A549 (cell line): ENCODE measurements around the gene SUN1. TPM values are rescaled to one million over a fixed set of nuclear protein-coding genes. Genes with fewer than 3 reads are reported as not detected.

Experiments
- ATAC-seq, 2 experiments: fragments of 200-7000 bp in 1 of 2; fragments of >200 bp in 1 of 2; cut with Nextera tagmentation in 1 of 2; cut with Tn5 transposase in 1 of 2; 3 replicates each; pipeline versions ENCODE4 v1.8.0 to v1.9.1; 2018 to 2020; ENCODE audit warnings: mild to moderate bottlenecking in 1 of 2, moderate library complexity in 1 of 2
- CTCF ChIA-PET: fragments of 300-600 bp; sonication (Branson Sonifier 250); formaldehyde crosslinking; extraction: SDS; loops from one replicate; lab custom pipeline; 2021; ENCODE audit warnings: antibody characterized with exemption, inconsistent platforms; lab: Yijun Ruan, JAX
- POLR2A ChIA-PET: fragments of 350-600 bp; formaldehyde crosslinking; extraction: SDS; loops from one replicate; lab custom pipeline; 2021; ENCODE audit warnings: antibody characterized with exemption, inconsistent platforms; lab: Yijun Ruan, JAX
- DNase-seq, 2 experiments: peaks; one replicate each; pipeline versions ENCODE4 v3.0.0 to v3.0.0-alpha.2; 2011 to 2016; ENCODE audit warnings: low read depth in 1 of 2, low spot score in 1 of 2
- FAIRE-seq: peaks from 2 replicates; lab custom pipeline; 2011; peaks lifted over from hg19 to GRCh38; lab: Jason Lieb, UNC
- H3K27ac ChIP-seq, 2 experiments: fragments of >200 bp; sonication (Bioruptor Twin); formaldehyde crosslinking; 3 replicates each; pipeline ENCODE4 v1.5.1; 2016 to 2017
- H3K4me1 ChIP-seq: fragments of >200 bp; sonication (Bioruptor Twin); formaldehyde crosslinking; 3 replicates; pipeline ENCODE4 v1.6.1; 2016
- H3K4me2 ChIP-seq: fragments of >200 bp; sonication (Bioruptor Twin); formaldehyde crosslinking; 3 replicates; pipeline ENCODE4 v1.6.1; 2016
- H3K4me3 ChIP-seq: fragments of >200 bp; sonication (Bioruptor Twin); formaldehyde crosslinking; 3 replicates; pipeline ENCODE4 v1.5.1; 2016
- H3K9me3 ChIP-seq: fragments of >200 bp; sonication (Bioruptor Twin); formaldehyde crosslinking; 3 replicates; pipeline ENCODE4 v1.6.1; 2016
- CBX8 ChIP-seq: fragments of 200-600 bp; sonication (generic); IDR thresholded peaks from 2 replicates; pipeline ENCODE4 v1.6.1; 2016
- CEBPB ChIP-seq, 2 experiments: fragments of >200 bp in 1 of 2; sonication (Bioruptor Twin) in 1 of 2; formaldehyde crosslinking in 1 of 2; IDR thresholded peaks; 2 replicates each; pipeline ENCODE4 v1.6.1; 2012 to 2016
- CHD2 ChIP-seq: fragments of 150-350 bp; IDR thresholded peaks from 2 replicates; pipeline ENCODE4 v1.6.1; 2014; ENCODE audit warnings: low read length; ENCODE audit not compliant: partially characterized antibody
- CHD4 ChIP-seq: fragments of 200-600 bp; sonication (generic); IDR thresholded peaks from 2 replicates; pipeline ENCODE4 v1.6.1; 2016; ENCODE audit warnings: antibody characterized with exemption, mild to moderate bottlenecking, borderline replicate concordance
- ELK1 ChIP-seq: fragments of 150-350 bp; IDR thresholded peaks from 2 replicates; pipeline ENCODE4 v1.6.1; 2014; ENCODE audit warnings: low read depth, mild to moderate bottlenecking, low read length
- FOSB ChIP-seq: fragments of 250-450 bp; sonication (Bioruptor Pico); IDR thresholded peaks from 2 replicates; pipeline ENCODE4 v1.5.0; 2020; ENCODE audit warnings: mild to moderate bottlenecking, moderate library complexity
- HOXB5 ChIP-seq: fragments of 250-450 bp; sonication (Bioruptor Pico); IDR thresholded peaks from 2 replicates; pipeline ENCODE4 v1.5.0; 2020; ENCODE audit warnings: mild to moderate bottlenecking, moderate library complexity
- JUN ChIP-seq, 2 experiments: fragments of >200 bp; sonication (Bioruptor Twin); formaldehyde crosslinking; IDR thresholded peaks; 2 replicates in 1 of 2; 3 replicates in 1 of 2; pipeline ENCODE4 v1.6.1; 2016 to 2017
- KDM1A ChIP-seq: fragments of 200-600 bp; sonication (generic); IDR thresholded peaks from 2 replicates; pipeline ENCODE4 v1.6.1; 2016; ENCODE audit warnings: low read depth, mild to moderate bottlenecking
- MAZ ChIP-seq: fragments of 150-350 bp; IDR thresholded peaks from 2 replicates; pipeline ENCODE4 v1.6.1; 2014; ENCODE audit warnings: antibody characterized with exemption, low read depth, low read length, borderline replicate concordance
- MYC ChIP-seq: IDR thresholded peaks from 2 replicates; pipeline ENCODE4 v1.6.1; 2012; ENCODE audit warnings: mild to moderate bottlenecking, inconsistent platforms, low read length, improper control_type of control experiment, borderline replicate concordance
- PHF8 ChIP-seq: fragments of 200-600 bp; sonication (generic); IDR thresholded peaks from 2 replicates; pipeline ENCODE4 v1.6.1; 2016; ENCODE audit warnings: low read depth, mild to moderate bottlenecking, antibody characterized with exemption, moderate library complexity, borderline replicate concordance
- RFX5 ChIP-seq: fragments of 450-650 bp; IDR thresholded peaks from 2 replicates; pipeline ENCODE4 v1.7.1; 2014; ENCODE audit warnings: antibody characterized with exemption, mild to moderate bottlenecking, moderate library complexity
- SMC3 ChIP-seq: fragments of >200 bp; sonication (Bioruptor Twin); formaldehyde crosslinking; IDR thresholded peaks from 3 replicates; pipeline ENCODE4 v1.6.1; 2018; ENCODE audit warnings: inconsistent platforms
- SREBF2 ChIP-seq: fragments of 450-650 bp; IDR thresholded peaks from 2 replicates; pipeline ENCODE4 v1.6.1; 2014; ENCODE audit warnings: mild to moderate bottlenecking, moderate library complexity
- USF2 ChIP-seq: fragments of 450-650 bp; IDR thresholded peaks from 2 replicates; pipeline ENCODE4 v1.6.1; 2014; ENCODE audit warnings: antibody characterized with exemption
- ZFP36 ChIP-seq: fragments of 450-650 bp; IDR thresholded peaks from 2 replicates; pipeline ENCODE4 v1.6.1; 2014; ENCODE audit warnings: borderline replicate concordance; ENCODE audit not compliant: partially characterized antibody
- WGBS: methylation state at CpG from one replicate; pipeline ENCODE4 v1.1.6; 2017; ENCODE audit errors: missing lambda C conversion rate; 5-methylcytosine and 5-hydroxymethylcytosine counted together
- polyA plus RNA-seq, 4 experiments: library from polyadenylated mRNA; depleted of rRNA in 3 of 4; stranded (reverse); fragments of >200 nt; fragmentation: RNase III in 1 of 4; extraction: RNeasy Plus Mini Kit Qiagen cat#74134 plus additional on column Dnase treatment in 1 of 4; gene quantifications; 2 replicates in 3 of 4; 3 replicates in 1 of 4; pipeline ENCODE4 v1.2.3, GENCODE V29; 2011 to 2017
- TF ChIP-seq, protein P1 (sequence below): fragments of >200 bp; sonication (Bioruptor Twin); formaldehyde crosslinking; IDR thresholded peaks from 3 replicates; pipeline ENCODE4 v1.6.1; 2016
- TF ChIP-seq, protein P2 (sequence below): IDR thresholded peaks from 2 replicates; pipeline ENCODE4 v1.6.1; 2012

SUN1 gene
- polyA plus RNA-seq, 2 of the 4 experiments (the other 2 are of a cell fraction) = 60.7 to 130 TPM

DNA sequence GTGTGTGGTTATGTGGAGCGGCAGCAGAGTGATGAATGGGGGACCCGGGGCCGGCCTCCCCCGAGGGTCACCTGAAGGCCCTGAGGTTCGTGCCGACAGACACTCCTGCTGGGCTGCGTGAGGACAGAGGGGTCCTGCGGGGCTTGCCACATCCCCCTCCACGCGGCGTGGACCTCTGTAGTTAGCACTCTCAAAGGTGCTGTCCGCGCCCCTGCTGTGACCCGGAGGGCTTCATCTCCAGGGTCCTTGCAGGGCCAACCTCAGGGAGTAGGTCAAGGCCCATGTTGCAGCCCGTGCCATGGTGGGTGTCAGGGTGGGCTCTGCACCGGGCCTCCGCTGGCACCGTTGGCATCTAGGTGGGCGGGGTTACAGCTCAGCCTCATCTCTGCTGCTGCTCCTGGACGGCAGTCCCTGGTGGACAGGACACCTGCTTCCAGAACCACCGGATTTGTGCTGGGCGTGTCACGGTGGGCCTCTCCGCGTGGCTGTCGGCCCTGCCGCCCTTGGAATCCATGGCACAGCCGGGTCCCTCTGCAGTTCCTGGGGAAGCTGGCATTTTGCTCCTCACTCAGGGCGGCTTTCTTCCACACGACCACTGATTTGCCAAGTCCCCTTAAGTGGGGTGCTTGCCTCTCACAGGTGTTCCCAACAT is 24.3 kb downstream of the SUN1 start:
- ChIA-PET POLR2A (no interaction called here), CTCF (interaction anchor here (1.6 to 3.1 kb wide), 4 partner anchors 11 to 20 kb away, joined by 6 to 14 read pairs (median 8); no protein-coding TSS in a partner anchor)
- FAIRE-seq (no peak), DNase-seq (no peak), ATAC-seq (no peak)
- Histone ChIP-seq H3K4me3 (no peak overlapping the region), H3K4me1 (peaks cover 4% of the 10 kb centered on the region; the same call in 1 of the 3 replicates), H3K4me2 (no peak overlapping the region), H3K27ac (no peak overlapping the region), H3K9me3 (no peaks in the 10 kb centered on the region)
- WGBS = 91% methylated on average over 28 of the region's 30 CpGs
- TF ChIP-seq ELK1 = no peak
- TF ChIP-seq MAZ = no peak
- TF ChIP-seq, protein P1, sequence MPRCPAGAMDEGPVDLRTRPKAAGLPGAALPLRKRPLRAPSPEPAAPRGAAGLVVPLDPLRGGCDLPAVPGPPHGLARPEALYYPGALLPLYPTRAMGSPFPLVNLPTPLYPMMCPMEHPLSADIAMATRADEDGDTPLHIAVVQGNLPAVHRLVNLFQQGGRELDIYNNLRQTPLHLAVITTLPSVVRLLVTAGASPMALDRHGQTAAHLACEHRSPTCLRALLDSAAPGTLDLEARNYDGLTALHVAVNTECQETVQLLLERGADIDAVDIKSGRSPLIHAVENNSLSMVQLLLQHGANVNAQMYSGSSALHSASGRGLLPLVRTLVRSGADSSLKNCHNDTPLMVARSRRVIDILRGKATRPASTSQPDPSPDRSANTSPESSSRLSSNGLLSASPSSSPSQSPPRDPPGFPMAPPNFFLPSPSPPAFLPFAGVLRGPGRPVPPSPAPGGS = no peak
- TF ChIP-seq USF2 = no peak
- TF ChIP-seq CEBPB (IDR thresholded peaks at IDR 0.05) = no peak
- no peak for TF ChIP-seq KDM1A
- no peak for TF ChIP-seq FOSB (CRISPR knock-in tag)
- TF ChIP-seq CHD4 = no peak
- no peak for TF ChIP-seq SREBF2
- no peak for TF ChIP-seq CBX8

GRCh38 chr7:857661-858060 is 25.4 kb downstream of the SUN1 start:
- 92% methylated on average over 9 of the region's 9 CpGs for WGBS
- Histone ChIP-seq H3K27ac (no peak overlapping the region), H3K4me2 (no peak overlapping the region), H3K4me1 (peaks cover 4% of the 10 kb centered on the region; the same call in 1 of the 3 replicates), H3K4me3 (no peak overlapping the region), H3K9me3 (no peaks in the 10 kb centered on the region)
- no peak for ATAC-seq
- ChIA-PET CTCF (interaction anchor here (0.7 to 3.1 kb wide), 8 partner anchors 10 to 525 kb away, joined by 3 to 14 read pairs (median 6); no protein-coding TSS in a partner anchor), POLR2A (no interaction called here)
- FAIRE-seq = no peak
- TF ChIP-seq, protein P2, sequence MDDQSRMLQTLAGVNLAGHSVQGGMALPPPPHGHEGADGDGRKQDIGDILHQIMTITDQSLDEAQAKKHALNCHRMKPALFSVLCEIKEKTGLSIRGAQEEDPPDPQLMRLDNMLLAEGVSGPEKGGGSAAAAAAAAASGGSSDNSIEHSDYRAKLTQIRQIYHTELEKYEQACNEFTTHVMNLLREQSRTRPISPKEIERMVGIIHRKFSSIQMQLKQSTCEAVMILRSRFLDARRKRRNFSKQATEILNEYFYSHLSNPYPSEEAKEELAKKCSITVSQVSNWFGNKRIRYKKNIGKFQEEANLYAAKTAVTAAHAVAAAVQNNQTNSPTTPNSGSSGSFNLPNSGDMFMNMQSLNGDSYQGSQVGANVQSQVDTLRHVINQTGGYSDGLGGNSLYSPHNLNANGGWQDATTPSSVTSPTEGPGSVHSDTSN = no peak
- TF ChIP-seq CHD2 (no peak), RFX5 (no peak), JUN (IDR thresholded peaks at IDR 0.05) (no peak)
- no peak for DNase-seq

DNA sequence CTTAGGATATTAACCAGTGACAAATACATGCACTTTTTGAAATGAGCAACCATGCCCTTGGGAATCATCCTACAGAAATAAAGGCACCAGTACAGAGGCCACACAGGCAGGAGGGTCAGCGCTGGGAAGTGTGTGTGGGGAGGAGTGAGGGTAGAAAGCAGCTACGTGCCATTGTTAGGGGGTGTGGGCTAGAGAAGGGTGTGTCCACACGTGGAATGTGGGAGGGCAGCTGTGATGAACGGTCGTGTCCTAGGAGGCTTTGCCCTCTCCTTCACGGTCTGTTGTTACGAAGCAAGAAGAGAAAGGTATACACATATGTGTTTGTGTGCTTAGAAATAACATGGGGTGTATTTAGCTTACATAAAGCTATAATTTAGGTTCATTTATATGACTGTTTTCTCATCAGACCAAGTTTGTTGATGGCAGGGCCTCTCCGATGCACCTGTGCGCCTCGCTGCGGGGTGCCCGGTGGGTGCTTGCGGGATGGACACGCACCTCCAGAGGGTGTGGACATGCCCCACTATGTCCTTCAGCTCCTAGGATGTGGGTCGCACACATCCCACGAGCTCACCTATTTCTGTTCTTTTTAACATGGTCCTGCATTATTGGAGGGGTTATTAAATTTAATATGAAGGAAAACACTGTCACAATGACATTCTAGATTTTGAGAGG is 27.2 kb downstream of the SUN1 start:
- Histone ChIP-seq H3K4me1 (peaks cover 4% of the 10 kb centered on the region; the same call in 1 of the 3 replicates), H3K9me3 (no peaks in the 10 kb centered on the region), H3K4me2 (no peak overlapping the region), H3K4me3 (no peak overlapping the region), H3K27ac (no peak overlapping the region)
- TF ChIP-seq, protein P1 = no peak
- TF ChIP-seq USF2 (no peak), KDM1A (no peak), HOXB5 (CRISPR knock-in tag) (no peak), ZFP36 (no peak), JUN (IDR thresholded peaks at IDR 0.05) (no peak), PHF8 (no peak), SMC3 (no peak), CHD2 (no peak), MYC (no peak)
- whole genome bisulfite sequencing = 82% methylated on average over 16 of the region's 16 CpGs
- CTCF ChIA-PET = interaction anchor here (1.4 to 5.1 kb wide), 3 partner anchors 11 to 537 kb away, joined by 3 to 28 read pairs (median 4); no protein-coding TSS in a partner anchor
- DNase-seq = no peak
- POLR2A ChIA-PET = no interaction called here
- FAIRE-seq = no peak
- no peak for ATAC-seq
